ENCODE measurements around the gene POLR2M. TPM values are rescaled to one million over a fixed set of nuclear protein-coding genes. Genes with fewer than 3 reads are reported as not detected.

POLR2M gene
- polyA plus RNA-seq, 2 donors = 11.9 to 67.9 TPM

GRCh38 chr15:57747206-57747896 is 40.8 kb downstream of the POLR2M start:
- Histone ChIP-seq H3K4me3 (ENCODE audit: low read depth in 1 of 2, low read length in 2 of 2) (no peak overlapping the region), H3K27ac (ENCODE audit: low read depth in 2 of 2, low read length in 1 of 2) (no peak overlapping the region), H3K27me3 (ENCODE audit: control insufficient read depth in 1 of 2, insufficient read depth in 2 of 2, low read length in 2 of 2) (no peaks in the 10 kb centered on the region), H3K9me3 (ENCODE audit: control insufficient read depth in 2 of 2, insufficient read depth in 1 of 2, low read depth in 1 of 2, low read length in 1 of 2) (no peaks in the 10 kb centered on the region), H3K36me3 (ENCODE audit: control insufficient read depth in 2 of 2, insufficient read depth in 2 of 2, low read length in 1 of 2) (no peaks in the 10 kb centered on the region), H3K4me1 (ENCODE audit: control insufficient read depth in 2 of 2, insufficient read depth in 2 of 2, low read length in 1 of 2) (no peaks in the 10 kb centered on the region)
- 57 to 61% methylated on average over 13 of the region's 13 CpGs for WGBS, 2 donors

GRCh38 chr15:57751177-57751800 is 44.8 kb downstream of the POLR2M start:
- peaks cover 0 to 5% of the 10 kb centered on the region in 2 donors for H3K4me1 ChIP-seq (ENCODE audit: control insufficient read depth in 2 of 2, insufficient read depth in 2 of 2, low read length in 1 of 2)
- no peaks in the 10 kb centered on the region for H3K36me3 ChIP-seq (ENCODE audit: control insufficient read depth in 2 of 2, insufficient read depth in 2 of 2, low read length in 1 of 2)
- no peak overlapping the region for H3K4me3 ChIP-seq (ENCODE audit: low read depth in 1 of 2, low read length in 2 of 2)
- WGBS, 2 donors = 32% methylated on average over 3 of the region's 3 CpGs
- H3K9me3 ChIP-seq (ENCODE audit: control insufficient read depth in 2 of 2, insufficient read depth in 1 of 2, low read depth in 1 of 2, low read length in 1 of 2) = no peaks in the 10 kb centered on the region
- H3K27ac ChIP-seq (ENCODE audit: low read depth in 2 of 2, low read length in 1 of 2) = no peak overlapping the region
- no peaks in the 10 kb centered on the region for H3K27me3 ChIP-seq (ENCODE audit: control insufficient read depth in 1 of 2, insufficient read depth in 2 of 2, low read length in 2 of 2)

- WGBS, 2 donors = 65 to 69% methylated on average over 9 of the region's 9 CpGs
- Histone ChIP-seq H3K27me3 (ENCODE audit: control insufficient read depth in 1 of 2, insufficient read depth in 2 of 2, low read length in 2 of 2) (no peaks in the 10 kb centered on the region), H3K36me3 (ENCODE audit: control insufficient read depth in 2 of 2, insufficient read depth in 2 of 2, low read length in 1 of 2) (no peaks in the 10 kb centered on the region), H3K4me3 (ENCODE audit: low read depth in 1 of 2, low read length in 2 of 2) (no peak overlapping the region), H3K27ac (ENCODE audit: low read depth in 2 of 2, low read length in 1 of 2) (no peak overlapping the region), H3K9me3 (ENCODE audit: control insufficient read depth in 2 of 2, insufficient read depth in 1 of 2, low read depth in 1 of 2, low read length in 1 of 2) (no peaks in the 10 kb centered on the region), H3K4me1 (ENCODE audit: control insufficient read depth in 2 of 2, insufficient read depth in 2 of 2, low read length in 1 of 2) (peaks cover 0 to 5% of the 10 kb centered on the region in 2 donors)
These were observed 45.9 kb downstream of the POLR2M start for GRCh38 chr15:57752436-57752835.

GRCh38 chr15:57752840-57753239 is 46.3 kb downstream of the POLR2M start:
- Histone ChIP-seq H3K27me3 (ENCODE audit: control insufficient read depth in 1 of 2, insufficient read depth in 2 of 2, low read length in 2 of 2) (no peaks in the 10 kb centered on the region), H3K4me1 (ENCODE audit: control insufficient read depth in 2 of 2, insufficient read depth in 2 of 2, low read length in 1 of 2) (peaks cover 0 to 5% of the 10 kb centered on the region in 2 donors), H3K36me3 (ENCODE audit: control insufficient read depth in 2 of 2, insufficient read depth in 2 of 2, low read length in 1 of 2) (no peaks in the 10 kb centered on the region), H3K9me3 (ENCODE audit: control insufficient read depth in 2 of 2, insufficient read depth in 1 of 2, low read depth in 1 of 2, low read length in 1 of 2) (no peaks in the 10 kb centered on the region), H3K4me3 (ENCODE audit: low read depth in 1 of 2, low read length in 2 of 2) (no peak overlapping the region), H3K27ac (ENCODE audit: low read depth in 2 of 2, low read length in 1 of 2) (no peak overlapping the region)
- WGBS, 2 donors = 78 to 80% methylated on average over 9 of the region's 9 CpGs

GRCh38 chr15:57756466-57756865 is 50.0 kb downstream of the POLR2M start:
- peaks cover 0 to 5% of the 10 kb centered on the region in 2 donors for H3K4me1 ChIP-seq (ENCODE audit: control insufficient read depth in 2 of 2, insufficient read depth in 2 of 2, low read length in 1 of 2)
- no peak overlapping the region for H3K27ac ChIP-seq (ENCODE audit: low read depth in 2 of 2, low read length in 1 of 2)
- no peaks in the 10 kb centered on the region for H3K36me3 ChIP-seq (ENCODE audit: control insufficient read depth in 2 of 2, insufficient read depth in 2 of 2, low read length in 1 of 2)
- 95 to 96% methylated on average over 3 of the region's 3 CpGs for WGBS, 2 donors
- no peaks in the 10 kb centered on the region for H3K9me3 ChIP-seq (ENCODE audit: control insufficient read depth in 2 of 2, insufficient read depth in 1 of 2, low read depth in 1 of 2, low read length in 1 of 2)
- no peaks in the 10 kb centered on the region for H3K27me3 ChIP-seq (ENCODE audit: control insufficient read depth in 1 of 2, insufficient read depth in 2 of 2, low read length in 2 of 2)
- no peak overlapping the region for H3K4me3 ChIP-seq (ENCODE audit: low read depth in 1 of 2, low read length in 2 of 2)

- WGBS, 2 donors = 72 to 74% methylated on average over 3 of the region's 3 CpGs
- Histone ChIP-seq H3K9me3 (ENCODE audit: control insufficient read depth in 2 of 2, insufficient read depth in 1 of 2, low read depth in 1 of 2, low read length in 1 of 2) (no peaks in the 10 kb centered on the region), H3K36me3 (ENCODE audit: control insufficient read depth in 2 of 2, insufficient read depth in 2 of 2, low read length in 1 of 2) (no peaks in the 10 kb centered on the region), H3K27me3 (ENCODE audit: control insufficient read depth in 1 of 2, insufficient read depth in 2 of 2, low read length in 2 of 2) (no peaks in the 10 kb centered on the region), H3K4me1 (ENCODE audit: control insufficient read depth in 2 of 2, insufficient read depth in 2 of 2, low read length in 1 of 2) (peaks cover 0 to 5% of the 10 kb centered on the region in 2 donors), H3K27ac (ENCODE audit: low read depth in 2 of 2, low read length in 1 of 2) (no peak overlapping the region), H3K4me3 (ENCODE audit: low read depth in 1 of 2, low read length in 2 of 2) (no peak overlapping the region)
These were observed 52.0 kb downstream of the POLR2M start for GRCh38 chr15:57758560-57758959.

- no peak overlapping the region for H3K27ac ChIP-seq (ENCODE audit: low read depth in 2 of 2, low read length in 1 of 2)
- no peaks in the 10 kb centered on the region for H3K36me3 ChIP-seq (ENCODE audit: control insufficient read depth in 2 of 2, insufficient read depth in 2 of 2, low read length in 1 of 2)
- H3K4me3 ChIP-seq (ENCODE audit: low read depth in 1 of 2, low read length in 2 of 2) = no peak overlapping the region
- no peaks in the 10 kb centered on the region for H3K27me3 ChIP-seq (ENCODE audit: control insufficient read depth in 1 of 2, insufficient read depth in 2 of 2, low read length in 2 of 2)
- WGBS, 2 donors = 94 to 95% methylated on average over 1 of the region's 1 CpG
- H3K9me3 ChIP-seq (ENCODE audit: control insufficient read depth in 2 of 2, insufficient read depth in 1 of 2, low read depth in 1 of 2, low read length in 1 of 2) = no peaks in the 10 kb centered on the region
- no peaks in the 10 kb centered on the region for H3K4me1 ChIP-seq (ENCODE audit: control insufficient read depth in 2 of 2, insufficient read depth in 2 of 2, low read length in 1 of 2)
These were observed 55.0 kb downstream of the POLR2M start for GRCh38 chr15:57761562-57761961.

- Histone ChIP-seq H3K9me3 (ENCODE audit: control insufficient read depth in 2 of 2, insufficient read depth in 1 of 2, low read depth in 1 of 2, low read length in 1 of 2) (no peaks in the 10 kb centered on the region), H3K4me1 (ENCODE audit: control insufficient read depth in 2 of 2, insufficient read depth in 2 of 2, low read length in 1 of 2) (no peaks in the 10 kb centered on the region), H3K4me3 (ENCODE audit: low read depth in 1 of 2, low read length in 2 of 2) (no peak overlapping the region), H3K27me3 (ENCODE audit: control insufficient read depth in 1 of 2, insufficient read depth in 2 of 2, low read length in 2 of 2) (no peaks in the 10 kb centered on the region), H3K36me3 (ENCODE audit: control insufficient read depth in 2 of 2, insufficient read depth in 2 of 2, low read length in 1 of 2) (no peaks in the 10 kb centered on the region), H3K27ac (ENCODE audit: low read depth in 2 of 2, low read length in 1 of 2) (no peak overlapping the region)
- WGBS, 2 donors = 95 to 97% methylated on average over 4 of the region's 4 CpGs
These were observed 55.8 kb downstream of the POLR2M start for GRCh38 chr15:57762302-57762701.

- WGBS, 2 donors = 84 to 87% methylated on average over 5 of the region's 5 CpGs
- no peaks in the 10 kb centered on the region for H3K36me3 ChIP-seq (ENCODE audit: control insufficient read depth in 2 of 2, insufficient read depth in 2 of 2, low read length in 1 of 2)
- H3K9me3 ChIP-seq (ENCODE audit: control insufficient read depth in 2 of 2, insufficient read depth in 1 of 2, low read depth in 1 of 2, low read length in 1 of 2) = no peaks in the 10 kb centered on the region
- H3K27ac ChIP-seq (ENCODE audit: low read depth in 2 of 2, low read length in 1 of 2) = no peak overlapping the region
- no peak overlapping the region for H3K4me3 ChIP-seq (ENCODE audit: low read depth in 1 of 2, low read length in 2 of 2)
- no peaks in the 10 kb centered on the region for H3K4me1 ChIP-seq (ENCODE audit: control insufficient read depth in 2 of 2, insufficient read depth in 2 of 2, low read length in 1 of 2)
- H3K27me3 ChIP-seq (ENCODE audit: control insufficient read depth in 1 of 2, insufficient read depth in 2 of 2, low read length in 2 of 2) = no peaks in the 10 kb centered on the region
These were observed 56.9 kb downstream of the POLR2M start for GRCh38 chr15:57763176-57763964.

Measured in esophagus (tissue), 2 donors.